HEK293 (cell line): Measurements from ENCODE around the gene CHSY1.

Source experiments
- GLIS2 ChIP-seq: fragments of 450-650 bp; formaldehyde crosslinking; IDR thresholded peaks from 2 replicates; pipeline ENCODE4 v1.5.1; 2016; ENCODE audit warnings: missing biosample characterization, missing genetic modification characterization
- MZF1 ChIP-seq: fragments of 450-650 bp; formaldehyde crosslinking; IDR thresholded peaks from 2 replicates; pipeline ENCODE4 v1.5.1; 2017; ENCODE audit warnings: missing biosample characterization, missing genetic modification characterization, borderline replicate concordance
- SP7 ChIP-seq: fragments of 450-650 bp; formaldehyde crosslinking; IDR thresholded peaks from 2 replicates; pipeline ENCODE4 v1.5.1; 2016; ENCODE audit warnings: missing biosample characterization, missing genetic modification characterization
- TRIM28 ChIP-seq: IDR thresholded peaks from 2 replicates; pipeline ENCODE4 v1.6.1; 2011; ENCODE audit warnings: low read length, control low read depth, borderline replicate concordance
- ZFP3 ChIP-seq: fragments of 450-650 bp; formaldehyde crosslinking; IDR thresholded peaks from 2 replicates; pipeline ENCODE4 v1.5.1; 2016; ENCODE audit warnings: low read depth, missing biosample characterization, missing genetic modification characterization
- ZFP37 ChIP-seq: fragments of 450-650 bp; formaldehyde crosslinking; IDR thresholded peaks from 2 replicates; pipeline ENCODE4 v1.5.1; 2016; ENCODE audit warnings: missing biosample characterization, missing genetic modification characterization
- ZNF175 ChIP-seq: fragments of 450-650 bp; formaldehyde crosslinking; IDR thresholded peaks from 2 replicates; pipeline ENCODE4 v1.5.1; 2016; ENCODE audit warnings: missing biosample characterization, missing genetic modification characterization
- ZNF211 ChIP-seq: fragments of 450-650 bp; formaldehyde crosslinking; IDR thresholded peaks from 2 replicates; pipeline ENCODE4 v1.5.1; 2016; ENCODE audit warnings: low read depth, missing biosample characterization, missing genetic modification characterization
- ZNF302 ChIP-seq: fragments of 450-650 bp; formaldehyde crosslinking; IDR thresholded peaks from 2 replicates; pipeline ENCODE4 v1.5.1; 2016; ENCODE audit warnings: missing biosample characterization, missing genetic modification characterization, low read depth
- ZNF311 ChIP-seq: fragments of 450-650 bp; formaldehyde crosslinking; IDR thresholded peaks from 2 replicates; pipeline ENCODE4 v1.5.1; 2017; ENCODE audit warnings: missing biosample characterization, missing genetic modification characterization, borderline replicate concordance
- ZNF341 ChIP-seq: fragments of 450-650 bp; formaldehyde crosslinking; IDR thresholded peaks from 2 replicates; pipeline ENCODE4; 2016; ENCODE audit warnings: low read depth, missing biosample characterization, missing genetic modification characterization
- ZNF350 ChIP-seq: fragments of 450-650 bp; formaldehyde crosslinking; IDR thresholded peaks from 2 replicates; pipeline ENCODE4 v1.5.0; 2017; ENCODE audit warnings: missing biosample characterization, mild to moderate bottlenecking, missing genetic modification characterization
- ZNF37A ChIP-seq: fragments of 450-650 bp; IDR thresholded peaks from 2 replicates; pipeline ENCODE4 v1.5.1; 2018; ENCODE audit warnings: missing biosample characterization, missing genetic modification characterization
- ZNF404 ChIP-seq: fragments of 450-650 bp; formaldehyde crosslinking; IDR thresholded peaks from 2 replicates; pipeline ENCODE4 v1.5.1; 2017; ENCODE audit warnings: missing biosample characterization, missing genetic modification characterization
- ZNF426 ChIP-seq: fragments of 450-650 bp; formaldehyde crosslinking; IDR thresholded peaks from 2 replicates; pipeline ENCODE4 v1.5.1; 2017; ENCODE audit warnings: missing biosample characterization, missing genetic modification characterization, mild to moderate bottlenecking, inconsistent platforms, moderate library complexity
- ZNF529 ChIP-seq: fragments of 450-650 bp; formaldehyde crosslinking; IDR thresholded peaks from 2 replicates; pipeline ENCODE4 v1.5.1; 2017; ENCODE audit warnings: missing genetic modification characterization, missing biosample characterization; ENCODE audit not compliant: insufficient replicate concordance
- ZNF544 ChIP-seq: fragments of 450-650 bp; formaldehyde crosslinking; IDR thresholded peaks from 2 replicates; pipeline ENCODE4 v1.5.0; 2017; ENCODE audit warnings: missing biosample characterization, missing genetic modification characterization
- ZNF549 ChIP-seq: fragments of 450-650 bp; IDR thresholded peaks from 2 replicates; pipeline ENCODE4 v1.5.1; 2018; ENCODE audit warnings: missing biosample characterization, missing genetic modification characterization, mild to moderate bottlenecking, inconsistent platforms, moderate library complexity
- ZNF558 ChIP-seq: fragments of 450-650 bp; formaldehyde crosslinking; IDR thresholded peaks from 2 replicates; pipeline ENCODE4 v1.5.1; 2016; ENCODE audit warnings: missing biosample characterization, missing genetic modification characterization
- ZNF561 ChIP-seq: fragments of 450-650 bp; IDR thresholded peaks from 2 replicates; pipeline ENCODE4 v1.5.1; 2018; ENCODE audit warnings: missing biosample characterization, missing genetic modification characterization, borderline replicate concordance
- ZNF623 ChIP-seq: fragments of 450-650 bp; formaldehyde crosslinking; IDR thresholded peaks from 2 replicates; pipeline ENCODE4 v1.5.1; 2016; ENCODE audit warnings: missing biosample characterization, missing genetic modification characterization
- ZNF658 ChIP-seq: fragments of 450-650 bp; formaldehyde crosslinking; IDR thresholded peaks from 2 replicates; pipeline ENCODE4; 2016; ENCODE audit warnings: missing biosample characterization, missing genetic modification characterization
- ZNF660 ChIP-seq: fragments of 450-650 bp; IDR thresholded peaks from 2 replicates; pipeline ENCODE4 v1.5.1; 2018; ENCODE audit warnings: missing biosample characterization, mild to moderate bottlenecking, missing genetic modification characterization
- ZNF677 ChIP-seq: fragments of 450-650 bp; IDR thresholded peaks from 2 replicates; pipeline ENCODE4 v1.5.0; 2018; ENCODE audit warnings: missing biosample characterization, mild to moderate bottlenecking, missing genetic modification characterization, moderate library complexity
- TF ChIP-seq, protein P1 (sequence below): fragments of 450-650 bp; formaldehyde crosslinking; IDR thresholded peaks from 2 replicates; pipeline ENCODE4 v1.5.1; 2016; ENCODE audit warnings: missing biosample characterization, missing genetic modification characterization
- TF ChIP-seq, protein P2 (sequence below): fragments of 450-650 bp; formaldehyde crosslinking; IDR thresholded peaks from 2 replicates; pipeline ENCODE4 v1.5.1; 2016; ENCODE audit warnings: missing biosample characterization, missing genetic modification characterization
- TF ChIP-seq, protein P3 (sequence below): sonication (generic); formaldehyde crosslinking; IDR thresholded peaks from 2 replicates; pipeline ENCODE4 v1.8.1; 2022; ENCODE audit warnings: mild to moderate bottlenecking, moderate library complexity, missing genetic modification reagents
- TF ChIP-seq, protein P4 (sequence below): fragments of 450-650 bp; formaldehyde crosslinking; IDR thresholded peaks from 2 replicates; pipeline ENCODE4 v1.5.1; 2016; ENCODE audit warnings: missing biosample characterization, missing genetic modification characterization, low read depth
- TF ChIP-seq, protein P5 (sequence below): fragments of 450-650 bp; formaldehyde crosslinking; IDR thresholded peaks from 2 replicates; pipeline ENCODE4 v1.5.1; 2017; ENCODE audit warnings: missing biosample characterization, missing genetic modification characterization
- TF ChIP-seq, protein P6 (sequence below): fragments of 450-650 bp; formaldehyde crosslinking; IDR thresholded peaks from 2 replicates; pipeline ENCODE4 v1.5.1; 2016; ENCODE audit warnings: missing biosample characterization, missing genetic modification characterization

The CHSY1 gene

DNA sequence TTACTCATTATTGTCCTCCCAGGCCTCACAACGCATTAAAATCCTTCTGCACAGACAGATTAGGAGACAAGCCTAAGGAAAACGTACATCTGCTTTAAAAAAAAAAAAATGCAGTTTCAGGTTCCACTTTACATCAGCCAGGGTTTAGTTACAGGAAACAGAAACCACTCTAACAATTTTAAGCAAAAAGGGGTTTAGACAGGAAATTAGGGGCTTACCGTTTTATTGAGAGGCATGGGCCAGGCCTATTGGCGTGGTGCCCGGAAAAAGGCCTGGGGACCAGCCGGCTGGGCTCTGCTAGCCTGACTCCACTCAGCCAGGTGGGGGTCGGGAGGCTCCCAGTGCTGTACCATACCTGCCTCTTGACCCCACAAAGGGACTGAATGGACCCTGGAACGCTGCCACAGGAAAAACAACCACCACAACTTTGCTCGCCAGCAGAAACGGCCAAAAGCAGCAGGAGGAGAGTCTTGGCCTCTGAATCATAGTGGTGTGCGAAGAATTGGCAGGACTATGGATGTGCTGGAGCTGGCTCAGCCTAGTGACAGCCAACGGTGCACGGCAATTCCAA lies 124.3 kb downstream of the CHSY1 start (continued):
- TF ChIP-seq, protein P1, sequence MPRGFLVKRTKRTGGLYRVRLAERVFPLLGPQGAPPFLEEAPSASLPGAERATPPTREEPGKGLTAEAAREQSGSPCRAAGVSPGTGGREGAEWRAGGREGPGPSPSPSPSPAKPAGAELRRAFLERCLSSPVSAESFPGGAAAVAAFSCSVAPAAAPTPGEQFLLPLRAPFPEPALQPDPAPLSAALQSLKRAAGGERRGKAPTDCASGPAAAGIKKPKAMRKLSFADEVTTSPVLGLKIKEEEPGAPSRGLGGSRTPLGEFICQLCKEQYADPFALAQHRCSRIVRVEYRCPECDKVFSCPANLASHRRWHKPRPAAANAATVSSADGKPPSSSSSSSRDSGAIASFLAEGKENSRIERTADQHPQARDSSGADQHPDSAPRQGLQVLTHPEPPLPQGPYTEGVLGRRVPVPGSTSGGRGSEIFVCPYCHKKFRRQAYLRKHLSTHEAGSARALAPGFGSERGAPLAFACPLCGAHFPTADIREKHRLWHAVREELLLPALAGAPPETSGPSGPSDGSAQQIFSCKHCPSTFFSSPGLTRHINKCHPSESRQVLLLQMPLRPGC (tag by site-specific recombination), result no peak
- no peak for TF ChIP-seq ZNF677 (tag by site-specific recombination)
- no peak for TF ChIP-seq ZNF549 (tag by site-specific recombination)
- no peak for TF ChIP-seq ZNF341
- no peak for TF ChIP-seq ZNF302 (tag by site-specific recombination)
- TF ChIP-seq ZFP37, result no peak
- TF ChIP-seq ZNF404 (tag by site-specific recombination), result no peak
- TF ChIP-seq, protein P2, sequence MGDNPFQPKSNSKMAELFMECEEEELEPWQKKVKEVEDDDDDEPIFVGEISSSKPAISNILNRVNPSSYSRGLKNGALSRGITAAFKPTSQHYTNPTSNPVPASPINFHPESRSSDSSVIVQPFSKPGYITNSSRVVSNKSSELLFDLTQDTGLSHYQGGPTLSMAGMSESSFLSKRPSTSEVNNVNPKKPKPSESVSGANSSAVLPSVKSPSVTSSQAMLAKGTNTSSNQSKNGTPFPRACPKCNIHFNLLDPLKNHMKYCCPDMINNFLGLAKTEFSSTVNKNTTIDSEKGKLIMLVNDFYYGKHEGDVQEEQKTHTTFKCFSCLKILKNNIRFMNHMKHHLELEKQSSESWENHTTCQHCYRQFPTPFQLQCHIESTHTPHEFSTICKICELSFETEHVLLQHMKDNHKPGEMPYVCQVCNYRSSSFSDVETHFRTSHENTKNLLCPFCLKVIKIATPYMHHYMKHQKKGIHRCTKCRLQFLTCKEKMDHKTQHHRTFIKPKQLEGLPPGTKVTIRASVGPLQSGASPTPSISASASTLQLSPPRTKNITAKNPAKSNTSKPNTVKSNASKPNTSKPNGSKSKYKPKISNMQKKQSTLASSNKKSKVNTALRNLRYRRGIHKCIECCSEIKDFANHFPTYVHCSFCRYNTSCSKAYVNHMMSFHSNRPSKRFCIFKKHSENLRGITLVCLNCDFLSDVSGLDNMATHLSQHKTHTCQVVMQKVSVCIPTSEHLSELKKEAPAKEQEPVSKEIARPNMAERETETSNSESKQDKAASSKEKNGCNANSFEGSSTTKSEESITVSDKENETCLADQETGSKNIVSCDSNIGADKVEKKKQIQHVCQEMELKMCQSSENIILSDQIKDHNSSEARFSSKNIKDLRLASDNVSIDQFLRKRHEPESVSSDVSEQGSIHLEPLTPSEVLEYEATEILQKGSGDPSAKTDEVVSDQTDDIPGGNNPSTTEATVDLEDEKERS (tag by site-specific recombination), result no peak
- TF ChIP-seq ZNF37A (tag by site-specific recombination), result no peak
- TF ChIP-seq, protein P3, sequence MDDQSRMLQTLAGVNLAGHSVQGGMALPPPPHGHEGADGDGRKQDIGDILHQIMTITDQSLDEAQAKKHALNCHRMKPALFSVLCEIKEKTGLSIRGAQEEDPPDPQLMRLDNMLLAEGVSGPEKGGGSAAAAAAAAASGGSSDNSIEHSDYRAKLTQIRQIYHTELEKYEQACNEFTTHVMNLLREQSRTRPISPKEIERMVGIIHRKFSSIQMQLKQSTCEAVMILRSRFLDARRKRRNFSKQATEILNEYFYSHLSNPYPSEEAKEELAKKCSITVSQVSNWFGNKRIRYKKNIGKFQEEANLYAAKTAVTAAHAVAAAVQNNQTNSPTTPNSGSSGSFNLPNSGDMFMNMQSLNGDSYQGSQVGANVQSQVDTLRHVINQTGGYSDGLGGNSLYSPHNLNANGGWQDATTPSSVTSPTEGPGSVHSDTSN (CRISPR knock-in tag), result no peak
- TF ChIP-seq, protein P4, sequence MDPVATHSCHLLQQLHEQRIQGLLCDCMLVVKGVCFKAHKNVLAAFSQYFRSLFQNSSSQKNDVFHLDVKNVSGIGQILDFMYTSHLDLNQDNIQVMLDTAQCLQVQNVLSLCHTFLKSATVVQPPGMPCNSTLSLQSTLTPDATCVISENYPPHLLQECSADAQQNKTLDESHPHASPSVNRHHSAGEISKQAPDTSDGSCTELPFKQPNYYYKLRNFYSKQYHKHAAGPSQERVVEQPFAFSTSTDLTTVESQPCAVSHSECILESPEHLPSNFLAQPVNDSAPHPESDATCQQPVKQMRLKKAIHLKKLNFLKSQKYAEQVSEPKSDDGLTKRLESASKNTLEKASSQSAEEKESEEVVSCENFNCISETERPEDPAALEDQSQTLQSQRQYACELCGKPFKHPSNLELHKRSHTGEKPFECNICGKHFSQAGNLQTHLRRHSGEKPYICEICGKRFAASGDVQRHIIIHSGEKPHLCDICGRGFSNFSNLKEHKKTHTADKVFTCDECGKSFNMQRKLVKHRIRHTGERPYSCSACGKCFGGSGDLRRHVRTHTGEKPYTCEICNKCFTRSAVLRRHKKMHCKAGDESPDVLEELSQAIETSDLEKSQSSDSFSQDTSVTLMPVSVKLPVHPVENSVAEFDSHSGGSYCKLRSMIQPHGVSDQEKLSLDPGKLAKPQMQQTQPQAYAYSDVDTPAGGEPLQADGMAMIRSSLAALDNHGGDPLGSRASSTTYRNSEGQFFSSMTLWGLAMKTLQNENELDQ (tag by site-specific recombination), result no peak
- 0 out of 2 replicates have a peak, but pooled peaks have one; percentile 30 for TF ChIP-seq ZNF660 (tag by site-specific recombination)
- TF ChIP-seq, protein P5, sequence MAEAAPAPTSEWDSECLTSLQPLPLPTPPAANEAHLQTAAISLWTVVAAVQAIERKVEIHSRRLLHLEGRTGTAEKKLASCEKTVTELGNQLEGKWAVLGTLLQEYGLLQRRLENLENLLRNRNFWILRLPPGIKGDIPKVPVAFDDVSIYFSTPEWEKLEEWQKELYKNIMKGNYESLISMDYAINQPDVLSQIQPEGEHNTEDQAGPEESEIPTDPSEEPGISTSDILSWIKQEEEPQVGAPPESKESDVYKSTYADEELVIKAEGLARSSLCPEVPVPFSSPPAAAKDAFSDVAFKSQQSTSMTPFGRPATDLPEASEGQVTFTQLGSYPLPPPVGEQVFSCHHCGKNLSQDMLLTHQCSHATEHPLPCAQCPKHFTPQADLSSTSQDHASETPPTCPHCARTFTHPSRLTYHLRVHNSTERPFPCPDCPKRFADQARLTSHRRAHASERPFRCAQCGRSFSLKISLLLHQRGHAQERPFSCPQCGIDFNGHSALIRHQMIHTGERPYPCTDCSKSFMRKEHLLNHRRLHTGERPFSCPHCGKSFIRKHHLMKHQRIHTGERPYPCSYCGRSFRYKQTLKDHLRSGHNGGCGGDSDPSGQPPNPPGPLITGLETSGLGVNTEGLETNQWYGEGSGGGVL, result no peak
- TF ChIP-seq ZNF529 (tag by site-specific recombination), result no peak
- TF ChIP-seq MZF1 (tag by site-specific recombination), result no peak
- TF ChIP-seq ZNF544, result no peak
- no peak for TF ChIP-seq ZNF623 (tag by site-specific recombination)
- TF ChIP-seq ZNF311 (tag by site-specific recombination), result no peak
- TF ChIP-seq, protein P6, sequence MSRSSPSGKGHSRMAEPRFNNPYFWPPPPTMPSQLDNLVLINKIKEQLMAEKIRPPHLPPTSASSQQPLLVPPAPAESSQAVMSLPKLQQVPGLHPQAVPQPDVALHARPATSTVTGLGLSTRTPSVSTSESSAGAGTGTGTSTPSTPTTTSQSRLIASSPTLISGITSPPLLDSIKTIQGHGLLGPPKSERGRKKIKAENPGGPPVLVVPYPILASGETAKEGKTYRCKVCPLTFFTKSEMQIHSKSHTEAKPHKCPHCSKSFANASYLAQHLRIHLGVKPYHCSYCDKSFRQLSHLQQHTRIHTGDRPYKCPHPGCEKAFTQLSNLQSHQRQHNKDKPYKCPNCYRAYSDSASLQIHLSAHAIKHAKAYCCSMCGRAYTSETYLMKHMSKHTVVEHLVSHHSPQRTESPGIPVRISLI (tag by site-specific recombination), result no peak; the same call in 1 of the 2 replicates
- TF ChIP-seq ZNF350 (tag by site-specific recombination), result no peak
- TF ChIP-seq ZNF558 (tag by site-specific recombination), result no peak
- TF ChIP-seq TRIM28, result no peak
- TF ChIP-seq SP7 (tag by site-specific recombination), result peak; percentile 90
- no peak for TF ChIP-seq ZNF175 (tag by site-specific recombination)
- no peak for TF ChIP-seq ZNF211 (tag by site-specific recombination)
- TF ChIP-seq ZNF426 (tag by site-specific recombination), result no peak
- no peak for TF ChIP-seq ZFP3 (tag by site-specific recombination)
- no peak for TF ChIP-seq ZNF658 (tag by site-specific recombination)
- TF ChIP-seq GLIS2, result no peak
- TF ChIP-seq ZNF561 (tag by site-specific recombination), result no peak
